T-helper 2 cell (primary cell): Measurements from ENCODE around the gene APOC4.
"Not testable (repeated sequence)": the region's sequence is repeated elsewhere in the genome, so short reads cannot be mapped to it uniquely, and the experiment has no call there.

Source experiments
- DNase-seq, 5 experiments: peaks; one replicate each; pipeline versions ENCODE4 v3.0.0 to v3.0.0-alpha.2; 2012 to 2022

APOC4 gene

DNA sequence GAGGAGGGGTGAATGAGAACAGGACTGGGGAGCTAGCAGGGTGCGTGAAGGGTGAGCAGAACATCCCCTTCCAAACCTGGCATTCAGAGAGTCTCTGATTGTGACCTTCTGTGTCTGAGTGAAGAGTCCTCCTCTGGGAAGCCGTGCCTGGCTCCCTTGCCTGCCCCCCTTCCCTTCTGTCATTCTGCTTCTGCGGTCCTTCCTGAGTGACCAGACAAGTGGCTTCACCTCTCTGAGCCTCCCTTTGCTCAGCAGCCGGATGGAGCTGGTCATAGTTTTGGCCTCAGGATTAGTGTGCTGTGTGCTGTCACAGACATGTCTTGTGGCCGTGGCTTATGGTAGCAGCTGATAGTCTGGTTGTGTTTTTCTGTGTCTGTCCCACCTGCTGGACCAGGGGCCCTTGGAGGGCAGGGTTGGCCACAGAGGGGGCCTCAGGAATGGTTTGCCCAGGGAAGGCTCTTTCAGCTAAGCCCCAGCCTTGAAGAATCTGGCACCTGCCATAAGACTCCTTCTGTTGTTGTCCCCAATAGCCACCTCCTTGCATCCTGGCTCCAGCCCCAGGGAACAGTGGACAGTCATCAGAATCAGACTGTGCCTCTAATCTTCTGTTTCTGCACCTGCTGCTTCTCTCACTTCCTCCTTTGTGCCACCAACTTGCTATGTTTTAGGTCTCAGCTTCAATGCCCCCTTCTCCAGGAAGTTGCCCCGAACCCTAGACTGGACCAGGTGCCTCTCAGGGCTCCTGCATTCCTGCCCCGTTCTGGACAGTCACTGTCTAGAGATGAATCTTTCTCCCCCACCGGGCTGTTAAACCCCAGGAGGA lies 19.1 kb downstream of the APOC4 start:
- no peak for DNase-seq

DNA sequence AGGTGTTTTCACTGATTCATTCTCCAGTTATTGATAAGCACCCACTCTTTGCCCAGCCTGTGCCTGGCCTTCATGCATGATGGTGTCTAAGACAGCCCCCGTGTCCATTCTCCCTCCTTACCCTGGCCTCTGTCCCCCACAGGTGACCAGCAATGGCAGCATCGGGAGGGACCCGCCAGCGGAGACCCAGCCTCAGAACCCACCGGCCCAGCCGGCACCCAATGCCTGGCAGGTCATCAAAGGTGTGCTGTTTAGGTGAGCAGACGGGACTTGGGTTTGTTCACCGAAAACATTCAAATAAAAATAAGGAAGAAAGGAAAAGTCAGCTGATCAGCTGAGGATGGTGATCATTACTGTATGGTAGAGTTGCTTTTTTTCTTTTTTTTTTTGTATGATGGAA lies 19.8 kb downstream of the APOC4 start:
- no peak for DNase-seq

DNA sequence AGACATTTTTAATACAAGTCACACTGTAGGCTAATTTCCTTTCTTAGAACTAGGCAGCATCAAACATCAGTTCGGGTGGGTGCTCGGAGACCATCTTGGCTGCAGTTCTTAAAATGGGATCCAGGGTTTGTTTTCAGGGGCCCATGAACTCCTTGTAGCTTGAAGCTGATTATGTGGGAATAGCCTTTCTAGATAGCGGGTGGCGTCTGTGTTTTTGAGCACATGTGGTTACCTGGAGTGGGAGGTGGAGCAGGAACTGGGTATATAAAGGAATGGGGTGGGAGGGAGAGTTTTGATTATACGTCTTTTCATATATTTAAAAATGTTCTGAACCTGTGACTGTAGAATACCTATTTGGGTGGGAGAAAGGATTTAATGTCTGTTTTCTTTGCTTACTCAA lies 26.1 kb downstream of the APOC4 start:
- no peak for DNase-seq

DNA sequence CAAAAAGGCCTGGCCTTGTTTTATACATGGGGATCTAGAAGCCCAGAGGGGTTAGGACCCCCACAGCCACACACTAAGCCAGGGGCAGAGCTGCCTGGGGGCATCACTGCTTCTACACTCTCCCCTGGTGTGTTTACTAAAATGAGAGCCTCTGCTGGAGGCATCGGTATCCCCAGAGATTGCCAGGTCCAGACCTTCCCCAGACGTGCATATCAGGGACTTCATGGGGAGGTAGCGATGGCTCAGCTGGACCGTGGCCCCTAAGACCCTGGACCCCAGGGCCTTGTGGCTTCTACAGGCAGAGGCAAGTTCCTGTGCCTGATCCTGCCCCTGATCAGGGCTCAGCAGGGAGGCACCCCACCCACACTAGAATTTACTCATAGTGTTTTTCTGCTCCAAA lies 26.6 kb downstream of the APOC4 start:
- DNase-seq, result no peak

DNA sequence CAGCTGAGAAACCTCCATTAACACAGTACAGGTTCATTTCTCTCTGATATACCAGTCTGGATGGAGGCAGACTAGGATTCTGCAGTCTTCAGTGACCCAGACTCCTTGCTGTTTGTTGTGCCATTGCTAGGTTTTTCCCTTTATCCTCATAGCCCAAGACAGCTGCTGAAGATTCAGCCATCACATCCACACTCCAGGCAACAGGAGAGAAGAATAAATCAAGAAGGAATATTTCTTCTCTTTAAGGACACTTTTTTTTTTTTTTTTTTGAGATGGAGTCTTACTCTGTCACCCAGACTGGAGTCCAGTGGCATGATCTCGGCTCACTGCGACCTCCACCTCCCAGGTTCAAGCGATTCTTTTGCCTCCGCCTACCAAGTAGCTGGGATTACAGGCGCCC lies 27.4 kb downstream of the APOC4 start:
- no peak for DNase-seq

DNA sequence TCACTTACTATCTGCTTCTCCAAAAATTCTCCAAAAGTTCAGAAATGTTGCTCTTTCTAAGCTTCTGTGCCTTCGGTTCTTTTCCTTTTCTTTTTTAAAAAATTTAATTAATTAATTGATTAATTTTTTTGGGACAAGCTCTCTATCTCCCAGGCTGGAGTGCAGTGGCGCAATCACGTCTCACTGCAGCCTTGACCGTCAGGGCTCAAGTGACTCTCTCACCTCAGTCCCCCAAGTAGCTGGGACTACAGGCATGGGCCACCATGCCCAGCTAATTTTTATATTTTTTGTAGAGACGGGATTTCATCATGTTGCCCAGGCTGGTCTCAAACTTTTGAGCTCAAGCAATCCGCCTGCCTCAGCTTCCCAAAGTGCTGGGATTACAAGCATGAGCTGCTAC lies 29.4 kb downstream of the APOC4 start:
- DNase-seq, result not testable (repeated sequence)

DNA sequence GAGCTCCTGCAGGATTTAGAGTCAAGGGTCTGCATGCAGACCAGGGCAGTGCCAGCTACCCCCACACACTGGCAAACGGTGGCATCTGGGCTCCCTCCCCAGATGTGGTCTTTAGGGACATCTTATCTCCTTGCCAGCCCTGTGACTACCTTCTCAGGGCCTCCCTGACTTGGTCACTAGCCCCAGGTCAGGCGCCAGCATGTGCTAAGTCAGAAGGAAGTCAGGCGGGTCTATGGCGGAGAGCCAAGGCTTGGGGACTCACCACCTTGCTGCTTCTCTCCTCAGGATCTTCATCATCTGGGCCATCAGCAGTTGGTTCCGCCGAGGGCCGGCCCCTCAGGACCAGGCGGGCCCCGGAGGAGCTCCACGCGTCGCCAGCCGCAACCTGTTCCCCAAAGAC lies 30.8 kb downstream of the APOC4 start:
- no peak for DNase-seq

DNA sequence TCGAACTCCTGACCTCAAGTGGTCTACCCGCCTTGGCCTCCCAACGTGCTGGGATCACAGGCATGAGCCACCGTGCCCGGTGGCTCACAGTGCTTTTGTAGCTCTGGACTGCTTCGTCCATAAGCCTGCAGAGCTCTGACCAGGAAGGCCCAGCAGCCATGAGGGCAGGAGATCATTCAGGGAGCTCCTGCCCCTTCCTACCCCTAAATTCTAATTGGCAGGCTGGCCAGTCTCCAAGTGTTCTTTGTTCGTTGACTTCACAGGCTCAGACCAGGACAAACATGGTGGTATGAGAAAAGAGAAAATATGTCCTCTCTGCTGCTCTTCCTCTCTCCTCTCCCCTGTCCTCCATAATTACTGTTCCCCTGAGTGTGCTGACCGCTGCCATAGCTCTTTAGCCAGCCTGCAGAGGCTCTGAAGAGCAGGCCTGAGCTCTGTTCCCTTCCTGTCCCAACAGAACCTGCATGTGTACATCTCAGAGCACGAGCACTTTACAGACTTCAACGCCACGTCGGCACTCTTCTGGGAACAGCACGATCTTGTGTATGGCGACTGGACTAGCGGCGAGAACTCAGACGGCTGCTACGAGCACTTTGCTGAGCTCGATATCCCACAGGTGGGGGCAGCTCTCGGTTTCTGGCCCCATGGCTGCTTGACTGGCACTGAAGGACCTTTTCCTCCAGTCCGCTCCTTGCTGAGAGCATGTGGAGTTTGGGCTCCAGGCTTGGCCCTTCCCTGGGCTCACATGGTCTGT lies 32.1 kb downstream of the APOC4 start:
- DNase-seq, result no peak

DNA sequence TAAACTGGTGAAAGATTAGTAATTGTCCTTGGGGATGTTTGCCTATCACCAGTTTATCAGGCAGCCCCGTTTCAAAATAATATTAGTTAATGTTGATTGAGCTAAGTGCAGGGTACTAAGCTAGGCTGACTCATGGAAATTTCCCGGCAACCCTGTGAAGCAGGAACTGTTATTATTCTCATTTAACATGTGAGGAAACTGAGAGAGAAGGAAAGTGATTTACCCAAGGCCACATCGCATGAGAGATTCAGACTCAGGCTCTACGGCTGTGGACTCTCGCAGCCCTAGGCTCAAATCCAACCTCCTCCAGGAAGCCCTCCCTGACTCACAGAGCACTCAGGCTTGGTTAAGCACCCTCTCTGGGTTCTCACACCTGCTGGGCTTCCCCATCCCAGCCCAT lies 32.8 kb downstream of the APOC4 start:
- DNase-seq, result no peak

DNA sequence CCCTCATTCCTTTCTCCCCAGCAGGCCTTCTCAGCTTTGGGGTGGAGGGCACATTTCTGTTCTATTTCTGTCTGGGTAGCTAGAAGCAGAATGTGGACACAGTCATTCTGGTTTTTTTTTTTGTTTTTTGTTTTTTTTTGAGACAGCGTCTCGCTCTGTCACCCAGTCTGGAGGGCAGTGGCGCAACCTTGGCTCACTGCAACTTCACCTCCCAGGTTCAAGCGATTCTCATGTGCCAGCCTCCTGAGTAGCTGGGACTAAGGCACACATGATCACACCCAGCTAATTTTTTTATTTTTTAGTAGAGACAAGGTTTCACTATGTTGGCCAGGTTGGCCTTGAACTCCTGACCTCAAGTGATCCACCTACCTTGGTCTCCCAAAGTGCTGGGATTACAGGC lies 33.4 kb downstream of the APOC4 start:
- DNase-seq, result no peak

DNA sequence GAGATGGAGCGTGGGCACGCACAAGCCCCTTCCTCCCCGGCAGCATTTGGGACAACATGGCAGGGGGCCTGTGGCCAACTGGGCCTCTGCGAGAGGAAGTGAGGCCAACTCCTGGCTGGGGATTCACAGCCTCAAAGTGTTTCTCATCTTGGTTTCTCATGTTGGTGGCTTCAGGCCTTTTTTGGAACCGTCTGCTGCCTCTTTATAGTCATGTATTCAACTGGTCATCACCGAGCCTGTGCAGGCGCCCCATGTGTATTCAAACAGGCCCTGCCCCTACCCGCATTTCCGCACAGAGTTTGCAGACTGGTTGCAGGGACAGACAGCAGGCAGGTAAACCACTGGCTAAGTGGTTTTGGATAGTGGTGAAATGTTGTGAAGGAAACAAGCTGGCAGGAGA lies 42.0 kb downstream of the APOC4 start:
- DNase-seq, result no peak

DNA sequence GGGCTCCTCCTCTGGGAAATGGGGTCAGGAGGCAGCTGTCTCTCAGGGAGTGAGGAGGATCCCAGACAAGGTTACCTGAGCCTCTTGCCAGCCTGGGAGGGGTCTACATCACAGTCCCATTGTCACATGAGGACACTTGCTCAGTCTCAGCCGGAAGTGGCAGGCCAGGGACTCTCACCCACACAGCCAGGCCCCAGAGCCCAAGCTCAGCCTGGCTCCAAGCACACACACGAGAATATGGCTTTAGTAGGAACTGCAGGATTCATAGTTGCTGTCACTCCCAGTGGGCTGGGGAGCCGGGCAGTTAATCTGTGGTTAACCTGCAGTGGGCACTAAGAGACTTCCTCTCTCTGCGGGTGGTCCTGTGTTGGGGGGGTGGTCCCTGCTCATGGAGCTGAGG lies 43.4 kb downstream of the APOC4 start:
- no peak for DNase-seq

DNA sequence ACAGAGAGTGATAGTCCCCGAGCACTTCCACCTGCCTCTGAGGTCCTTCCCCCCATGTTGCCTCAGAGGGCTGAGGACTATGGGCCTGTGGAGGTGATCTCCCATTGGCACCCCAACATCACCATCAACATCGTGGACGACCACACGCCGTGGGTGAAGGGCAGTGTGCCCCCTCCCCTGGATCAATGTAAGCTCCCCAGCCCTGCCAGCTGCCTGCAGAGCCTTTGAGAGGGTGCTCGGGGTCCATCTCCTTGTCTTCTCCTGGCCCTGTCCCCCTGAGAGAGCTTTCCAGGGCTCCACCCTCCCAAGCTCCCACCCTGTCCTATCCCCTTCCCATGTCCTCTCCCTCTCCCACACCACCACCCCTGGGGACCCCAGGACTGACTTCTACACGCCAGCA lies 44.4 kb downstream of the APOC4 start:
- no peak for DNase-seq

DNA sequence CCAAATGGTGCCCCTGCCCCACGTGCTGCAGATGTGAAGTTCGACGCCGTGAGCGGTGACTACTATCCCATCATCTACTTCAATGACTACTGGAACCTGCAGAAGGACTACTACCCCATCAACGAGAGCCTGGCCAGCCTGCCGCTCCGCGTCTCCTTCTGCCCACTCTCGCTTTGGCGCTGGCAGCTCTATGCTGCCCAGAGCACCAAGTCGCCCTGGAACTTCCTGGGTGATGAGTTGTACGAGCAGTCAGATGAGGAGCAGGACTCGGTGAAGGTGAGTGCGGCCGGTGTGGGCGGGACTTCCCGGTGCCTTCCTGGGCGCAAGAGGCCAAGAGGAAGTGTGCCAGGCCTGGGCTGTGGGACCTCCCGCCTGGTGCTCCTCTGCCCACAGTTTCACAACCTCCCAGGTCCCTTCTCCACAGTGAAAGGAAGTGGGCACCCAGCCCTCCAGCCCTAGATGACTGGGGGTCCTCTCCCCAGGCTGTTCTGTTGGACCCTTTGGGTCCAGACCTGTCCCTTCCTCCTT lies 45.2 kb downstream of the APOC4 start:
- no peak for DNase-seq

DNA sequence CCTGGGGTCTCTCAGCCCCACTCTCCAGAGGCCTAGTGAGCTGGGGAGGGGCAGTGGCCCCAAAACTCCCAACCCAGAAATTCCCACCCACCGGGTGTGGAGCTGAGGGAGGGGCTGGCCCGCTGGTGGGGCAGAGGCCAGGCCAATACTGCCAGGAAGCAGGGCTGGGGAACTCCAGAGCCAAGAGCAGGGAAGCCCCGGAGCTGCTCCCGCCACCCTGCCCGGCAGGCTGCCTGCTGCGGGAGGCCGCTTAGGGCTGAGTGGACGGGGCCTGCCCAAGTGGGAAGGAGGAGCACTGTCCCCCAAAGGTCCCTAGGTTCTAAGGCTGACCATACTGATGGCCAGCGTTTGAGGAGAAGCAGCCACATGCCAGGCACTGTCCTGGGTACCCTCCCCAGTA lies 46.2 kb downstream of the APOC4 start:
- DNase-seq, result no peak

DNA sequence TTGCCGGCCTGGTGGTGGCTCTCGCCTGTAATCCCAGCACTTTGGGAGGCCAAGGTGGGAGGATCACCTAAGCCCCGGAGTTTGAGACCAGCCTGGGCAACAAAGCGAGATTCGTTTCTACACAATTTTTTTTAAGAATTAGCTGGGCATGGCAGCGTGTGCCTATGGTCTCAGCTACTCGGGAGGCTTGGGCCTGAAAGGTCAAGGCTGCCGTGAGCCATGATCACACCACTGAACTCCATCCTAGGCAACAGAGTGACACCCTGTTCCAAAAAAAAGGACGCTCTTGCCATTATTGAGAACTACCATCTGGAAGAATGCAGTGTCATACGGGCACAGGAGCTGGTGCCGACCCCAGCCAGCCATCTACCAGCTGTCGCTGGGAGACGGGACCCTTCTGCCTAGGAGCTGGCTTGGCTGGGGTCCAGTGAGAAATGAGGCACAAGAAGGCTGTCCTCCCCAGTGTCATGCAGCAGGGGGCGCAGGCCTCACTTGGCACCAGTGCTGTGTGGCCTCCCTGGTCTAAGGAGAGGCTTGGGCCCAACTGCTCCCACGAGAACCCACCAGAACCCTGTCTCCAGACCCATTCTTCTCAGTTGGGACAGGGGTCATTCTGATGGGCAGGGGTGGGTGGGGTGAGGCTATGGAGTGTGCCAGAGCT lies 47.0 kb downstream of the APOC4 start:
- peak; percentile 32 to 68 (median 51) for DNase-seq

DNA sequence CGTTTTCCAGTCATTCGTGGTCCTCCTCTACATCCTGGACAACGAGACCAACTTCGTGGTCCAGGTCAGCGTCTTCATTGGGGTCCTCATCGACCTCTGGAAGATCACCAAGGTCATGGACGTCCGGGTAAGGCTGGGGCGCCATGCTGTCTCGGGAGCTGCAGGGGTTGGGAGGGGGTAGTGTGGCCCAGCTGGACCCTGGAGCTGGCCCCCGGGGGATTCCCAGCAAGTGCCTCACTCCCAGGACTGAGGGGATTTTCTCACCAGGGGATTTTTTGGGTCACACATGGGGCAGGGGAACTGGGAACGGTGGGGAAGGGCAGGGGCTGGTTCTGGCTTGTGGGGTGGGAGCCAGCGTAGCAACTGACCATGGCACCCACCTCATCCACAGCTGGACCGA lies 48.4 kb downstream of the APOC4 start:
- DNase-seq, result no peak

DNA sequence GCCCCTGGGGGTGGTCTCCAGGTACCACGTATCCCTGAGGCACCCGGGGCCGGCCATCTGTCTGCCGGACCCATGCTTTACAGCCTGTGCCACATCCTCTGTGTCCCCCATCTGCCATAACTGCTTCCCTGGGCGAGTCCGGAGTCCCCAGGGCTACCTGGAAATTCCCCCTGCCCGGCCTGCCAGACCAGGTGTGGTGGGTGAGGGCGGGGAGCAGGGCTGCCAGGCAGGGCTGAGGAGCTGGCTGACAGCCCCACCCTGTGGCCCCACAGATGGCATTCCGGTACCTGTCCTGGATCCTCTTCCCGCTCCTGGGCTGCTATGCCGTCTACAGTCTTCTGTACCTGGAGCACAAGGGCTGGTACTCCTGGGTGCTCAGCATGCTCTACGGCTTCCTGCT lies 48.9 kb downstream of the APOC4 start:
- DNase-seq, result no peak

DNA sequence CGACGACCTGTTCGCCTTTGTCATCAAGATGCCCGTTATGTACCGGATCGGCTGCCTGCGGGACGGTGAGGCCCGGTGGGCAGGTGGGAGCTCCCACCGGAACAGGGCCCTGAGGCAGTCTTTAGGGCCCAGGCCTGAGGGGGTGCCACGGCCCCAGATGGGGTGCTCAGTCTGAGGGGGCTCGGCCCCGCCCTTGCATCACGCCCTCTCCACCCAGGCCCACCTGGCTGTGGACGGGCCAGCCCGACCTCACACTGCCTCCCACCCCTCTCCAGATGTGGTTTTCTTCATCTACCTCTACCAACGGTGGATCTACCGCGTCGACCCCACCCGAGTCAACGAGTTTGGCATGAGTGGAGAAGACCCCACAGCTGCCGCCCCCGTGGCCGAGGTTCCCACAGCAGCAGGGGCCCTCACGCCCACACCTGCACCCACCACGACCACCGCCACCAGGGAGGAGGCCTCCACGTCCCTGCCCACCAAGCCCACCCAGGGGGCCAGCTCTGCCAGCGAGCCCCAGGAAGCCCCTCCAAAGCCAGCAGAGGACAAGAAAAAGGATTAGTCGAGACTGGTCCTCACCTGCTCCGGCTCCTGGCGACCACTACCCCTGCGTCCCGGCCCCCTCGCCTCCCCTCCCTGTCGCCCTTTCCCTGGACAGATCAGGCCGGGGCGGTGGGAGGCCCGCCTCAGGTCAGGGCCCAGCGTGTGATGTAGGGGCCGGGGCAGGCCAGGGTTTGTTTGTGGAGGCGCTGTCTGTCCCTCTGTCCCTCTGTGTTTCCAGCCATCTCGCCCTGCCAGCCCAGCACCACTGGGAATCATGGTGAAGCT lies 50.5 kb downstream of the APOC4 start:
- no peak for DNase-seq

DNA sequence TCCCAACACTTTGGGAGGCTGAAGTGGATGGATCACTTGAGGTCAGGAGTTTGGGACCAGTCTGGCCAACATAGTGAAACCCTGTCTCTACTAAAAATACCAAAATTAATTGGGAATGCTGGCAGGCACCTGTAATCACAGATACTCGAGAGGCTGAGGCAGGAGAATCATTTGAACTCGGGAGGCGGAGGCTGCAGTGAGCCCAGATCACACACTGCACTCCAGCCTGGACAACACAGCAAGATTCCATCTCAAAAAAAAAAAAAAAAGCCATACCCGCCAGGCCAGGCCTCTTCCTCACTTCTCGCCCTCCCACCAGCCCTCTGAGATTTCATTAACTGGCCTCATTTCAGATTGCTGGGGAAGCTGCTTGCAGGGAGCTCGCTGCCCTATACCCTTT lies 51.5 kb downstream of the APOC4 start:
- no peak for DNase-seq

DNA sequence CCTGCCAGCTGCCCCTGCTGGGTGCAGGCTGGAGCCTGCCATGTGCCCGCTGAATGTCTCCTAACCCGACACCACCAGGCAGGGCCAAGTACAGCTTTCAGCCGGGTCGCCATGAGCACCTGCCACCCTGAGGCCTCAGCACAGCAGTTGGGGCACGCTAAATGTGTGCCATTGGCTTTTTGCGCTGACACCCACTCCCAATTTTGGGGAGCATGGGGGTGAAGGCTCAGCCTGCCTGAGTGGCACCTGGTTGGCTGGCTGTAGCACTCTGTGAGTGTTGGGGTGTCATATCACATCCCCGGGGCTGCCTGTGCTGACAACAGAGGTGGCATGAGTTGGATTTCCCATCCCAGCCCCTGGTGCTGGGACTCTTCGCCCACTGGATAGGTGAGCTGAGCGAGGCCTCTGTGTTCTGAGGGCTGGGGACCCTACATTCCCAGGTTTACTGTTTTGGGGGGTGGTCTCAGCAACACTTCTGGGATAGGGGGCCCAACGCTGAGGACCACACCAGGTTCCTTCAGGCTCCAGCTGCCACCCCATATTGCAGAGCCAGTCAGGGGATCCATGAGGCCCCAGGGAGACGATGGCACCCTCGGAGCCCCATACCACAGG lies 52.0 kb downstream of the APOC4 start:
- no peak for DNase-seq
